ENCODE measurements around the gene DUS1L. TPM values are rescaled to one million over a fixed set of nuclear protein-coding genes. Genes with fewer than 3 reads are reported as not detected.

Gene DUS1L
- total and polyA plus RNA-seq, 2 experiments from 2014 or later: 71.9 to 160 TPM

DNA sequence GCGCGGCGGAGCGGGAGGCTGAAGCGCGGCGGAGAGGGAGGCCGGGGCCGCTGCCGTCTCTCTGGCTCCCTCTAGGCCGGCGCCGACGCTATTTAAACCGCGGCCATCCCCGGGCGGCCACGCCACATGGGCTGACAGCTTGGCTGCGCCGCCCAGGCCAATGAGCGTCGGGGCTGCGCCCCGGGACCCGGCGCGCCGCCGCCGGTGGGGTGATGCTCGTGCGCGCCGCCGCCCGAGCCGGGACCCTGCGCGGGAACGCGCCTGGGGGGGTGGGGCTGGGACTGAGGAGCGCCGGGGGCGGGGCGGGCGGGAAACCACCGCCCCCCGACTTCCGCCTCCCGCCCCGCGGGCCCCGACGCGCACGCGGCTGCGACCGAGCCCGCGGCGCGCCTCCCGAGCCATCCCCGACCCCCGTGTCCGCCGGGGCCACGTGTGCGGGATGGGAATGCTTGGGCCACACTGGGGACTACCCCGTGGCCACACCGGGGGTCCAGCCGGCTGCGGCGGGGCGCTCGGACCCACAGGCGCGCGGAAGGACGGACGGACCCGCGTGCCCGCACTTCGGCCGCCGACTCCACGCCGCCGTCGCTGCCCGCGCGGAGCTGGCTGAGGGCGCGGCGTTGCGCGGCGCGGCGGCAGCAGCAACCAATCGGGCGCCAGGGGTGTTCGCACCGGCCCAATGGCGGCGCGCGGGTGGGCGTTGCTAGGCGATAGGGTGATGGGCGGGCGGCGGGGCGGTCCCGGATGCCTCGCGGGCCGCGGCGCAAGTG is 32.8 kb upstream of the DUS1L start, which contains the start of gene FASN:
Gene FASN (minus strand): TSS at position 68 of the 770 bp plus-strand sequence. CDS start 1,791 bp downstream, outside the sequence.
- 1% methylated on average over 60 of the region's 124 CpGs for WGBS (ENCODE audit: low lambda C conversion rate, missing lambda C conversion rate)

GRCh38 chr17:82097919-82098168 is 32.2 kb upstream of the DUS1L start:
- no peak for DNase-seq (ENCODE audit: low spot score)
- peak overlapping the region; percentile 98 for H3K4me2 ChIP-seq
- no peaks in the 10 kb centered on the region for H3K36me3 ChIP-seq (replicated peaks; ENCODE audit: insufficient read depth, low read depth)
- H4K20me1 ChIP-seq (ENCODE audit: insufficient read depth, poor library complexity, severe bottlenecking): peaks cover 47% of the 10 kb centered on the region
- H3K9me3 ChIP-seq (ENCODE audit: low read depth): no peaks in the 10 kb centered on the region
- no peaks in the 10 kb centered on the region for H3K9me2 ChIP-seq (replicated peaks; ENCODE audit: insufficient read depth)
- TF ChIP-seq EZH2phosphoT487 (IDR thresholded peaks at IDR 0.05; ENCODE audit: low read depth, severe bottlenecking, unreplicated experiment): no peak
- no peak for TF ChIP-seq EZH2 (IDR thresholded peaks at IDR 0.05; ENCODE audit: borderline replicate concordance)
- no peak for TF ChIP-seq CTCF (IDR thresholded peaks at IDR 0.05; ENCODE audit: poor library complexity)
- no peak overlapping the region for H2AFZ ChIP-seq
- 0% methylated on average over 5 of the region's 36 CpGs for WGBS (ENCODE audit: low lambda C conversion rate, missing lambda C conversion rate)
- peaks cover 61% of the 10 kb centered on the region for H3K79me2 ChIP-seq
- peaks cover 49% of the 10 kb centered on the region for H3K4me1 ChIP-seq (ENCODE audit: insufficient read depth)
- no peaks in the 10 kb centered on the region for H3K27me3 ChIP-seq
- peak overlapping the region; percentile 95 for H3K4me3 ChIP-seq
- peak overlapping the region; percentile 100 for H3K27ac ChIP-seq

More for the DNA sequence above, 32.8 kb upstream of the DUS1L start, which contains the start of gene FASN:
- Histone ChIP-seq H3K27me3 (no peaks in the 10 kb centered on the region), H3K9me2 (replicated peaks; ENCODE audit: insufficient read depth) (no peaks in the 10 kb centered on the region), H2AFZ (no peak within 1 kb of the TSS), H3K79me2 (peaks cover 56% of the 10 kb centered on the region), H3K27ac (peak within 1 kb of the TSS; percentile 100), H4K20me1 (ENCODE audit: insufficient read depth, poor library complexity, severe bottlenecking) (peaks cover 43% of the 10 kb centered on the region), H3K36me3 (replicated peaks; ENCODE audit: insufficient read depth, low read depth) (no peaks in the 10 kb centered on the region), H3K4me2 (peak within 1 kb of the TSS; percentile 98), H3K4me1 (ENCODE audit: insufficient read depth) (peaks cover 53% of the 10 kb centered on the region), H3K9me3 (ENCODE audit: low read depth) (no peaks in the 10 kb centered on the region), H3K4me3 (peak within 1 kb of the TSS; percentile 95)
- peak; percentile 98 for DNase-seq (ENCODE audit: low spot score)
- TF ChIP-seq EZH2phosphoT487 (IDR thresholded peaks at IDR 0.05; ENCODE audit: low read depth, severe bottlenecking, unreplicated experiment) (no peak), EZH2 (IDR thresholded peaks at IDR 0.05; ENCODE audit: borderline replicate concordance) (no peak), CTCF (IDR thresholded peaks at IDR 0.05; ENCODE audit: poor library complexity) (peak; percentile 44)

DNA sequence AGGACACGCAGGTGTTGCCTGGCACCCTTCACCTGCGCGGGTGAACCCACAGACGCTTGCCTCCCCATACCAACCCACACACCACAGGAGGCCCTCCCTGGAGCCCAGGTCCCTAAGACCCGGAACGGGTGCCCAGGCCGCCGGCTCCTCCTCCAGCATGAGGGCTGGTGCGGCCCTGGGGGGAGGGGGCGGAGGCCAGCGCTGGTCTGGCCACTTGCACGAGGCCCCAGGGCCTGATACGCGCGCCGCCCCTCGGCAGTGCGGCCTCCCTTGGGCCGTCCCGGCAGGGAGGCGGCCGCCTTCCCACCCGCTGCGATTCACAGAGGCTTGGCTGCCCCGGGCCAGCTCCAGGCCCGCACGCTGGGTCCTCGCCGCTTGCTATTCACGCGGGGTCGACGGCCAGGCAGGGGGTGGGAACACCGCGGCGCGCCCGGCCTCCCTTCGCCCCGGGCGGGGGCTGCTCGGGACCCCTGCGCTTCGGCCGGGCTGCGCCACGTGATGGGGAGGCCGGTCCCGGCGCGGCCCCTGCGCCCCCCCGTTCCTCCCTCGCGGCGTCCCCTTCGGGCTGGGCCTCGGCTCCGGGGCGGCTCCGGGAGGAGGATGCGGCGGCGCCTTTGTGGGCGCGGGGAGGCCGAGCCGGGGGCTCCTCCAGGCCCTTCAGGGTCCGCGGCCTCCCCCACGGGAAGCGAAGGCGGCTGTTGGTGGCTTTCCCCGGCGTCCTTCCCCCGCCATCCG is 31.7 kb upstream of the DUS1L start:
- H3K9me3 ChIP-seq (ENCODE audit: low read depth): no peaks in the 10 kb centered on the region
- H3K36me3 ChIP-seq (replicated peaks; ENCODE audit: insufficient read depth, low read depth): no peaks in the 10 kb centered on the region
- H2AFZ ChIP-seq: no peak overlapping the region
- WGBS (ENCODE audit: low lambda C conversion rate, missing lambda C conversion rate): 3% methylated on average over 58 of the region's 77 CpGs
- peaks cover 47% of the 10 kb centered on the region for H3K4me1 ChIP-seq (ENCODE audit: insufficient read depth)
- H3K4me3 ChIP-seq: peak overlapping the region; percentile 95
- no peaks in the 10 kb centered on the region for H3K27me3 ChIP-seq
- peak overlapping the region; percentile 100 for H3K27ac ChIP-seq
- DNase-seq (ENCODE audit: low spot score): peak; percentile 78
- H4K20me1 ChIP-seq (ENCODE audit: insufficient read depth, poor library complexity, severe bottlenecking): peaks cover 51% of the 10 kb centered on the region
- no peaks in the 10 kb centered on the region for H3K9me2 ChIP-seq (replicated peaks; ENCODE audit: insufficient read depth)
- TF ChIP-seq EZH2phosphoT487 (IDR thresholded peaks at IDR 0.05; ENCODE audit: low read depth, severe bottlenecking, unreplicated experiment): no peak
- no peak for TF ChIP-seq EZH2 (IDR thresholded peaks at IDR 0.05; ENCODE audit: borderline replicate concordance)
- TF ChIP-seq CTCF (IDR thresholded peaks at IDR 0.05; ENCODE audit: poor library complexity): no peak
- peaks cover 64% of the 10 kb centered on the region for H3K79me2 ChIP-seq
- H3K4me2 ChIP-seq: peak overlapping the region; percentile 98
